Stimulated activated naive CD4-positive, alpha-beta T cell (primary cell): ENCODE measurements around the gene CETP.
"Not testable (repeated sequence)": the region's sequence is repeated elsewhere in the genome, so short reads cannot be mapped to it uniquely, and the experiment has no call there.

ENCODE experiments used
- DNase-seq, 6 experiments: peaks; one replicate each; lab custom pipeline; 2025; lab: John Stamatoyannopoulos, UW

CETP gene

GRCh38 chr16:56956076-56956475 lies 5.7 kb upstream of the CETP start:
- no peak for DNase-seq

GRCh38 chr16:56956756-56957155 lies 5.0 kb upstream of the CETP start:
- no peak for DNase-seq

GRCh38 chr16:56960681-56961281 lies 969 bp upstream of the CETP start:
- DNase-seq: no peak

- no peak for DNase-seq
These were observed 364 bp upstream of the CETP start for GRCh38 chr16:56961386-56961785.

GRCh38 chr16:56964243-56965148 lies 2.7 kb downstream of the CETP start:
- peak; percentile 82 to 95 (median 94) for DNase-seq

- no peak for DNase-seq
These were observed 3.7 kb downstream of the CETP start for GRCh38 chr16:56965149-56966092.

- no peak for DNase-seq
These were observed 4.3 kb downstream of the CETP start for GRCh38 chr16:56966093-56966475.

- no peak for DNase-seq
These were observed 6.0 kb downstream of the CETP start for GRCh38 chr16:56967733-56968132.

- no peak for DNase-seq
These were observed 8.0 kb downstream of the CETP start for GRCh38 chr16:56969769-56970168.

GRCh38 chr16:56970934-56971767 lies 9.4 kb downstream of the CETP start:
- DNase-seq: no peak

- DNase-seq: no peak
These were observed 10.0 kb downstream of the CETP start for GRCh38 chr16:56971768-56972043.

GRCh38 chr16:56972403-56973293 lies 10.9 kb downstream of the CETP start:
- DNase-seq: no peak

GRCh38 chr16:56973294-56973689 lies 11.5 kb downstream of the CETP start:
- no peak for DNase-seq

- DNase-seq: not testable (repeated sequence)
These were observed 12.1 kb downstream of the CETP start for GRCh38 chr16:56973899-56974298.

- no peak for DNase-seq
These were observed 13.0 kb downstream of the CETP start for GRCh38 chr16:56974549-56975300.

GRCh38 chr16:56975714-56976113 lies 14.0 kb downstream of the CETP start:
- no peak for DNase-seq

GRCh38 chr16:56977216-56977615 lies 15.5 kb downstream of the CETP start:
- DNase-seq: no peak

GRCh38 chr16:56977823-56978430 lies 16.2 kb downstream of the CETP start:
- DNase-seq: no peak

- DNase-seq: no peak
These were observed 18.4 kb downstream of the CETP start for GRCh38 chr16:56980201-56980535.
